T-helper 1 cell treated with Interleukin-12 subunit alpha and Interleukin-12 subunit beta and Interleukin-4 antibody, amounts not matched to agents 30 μg/mL and 1 μg/mL, for 36 hours (primary cell): ENCODE measurements around the gene HCST.

Experiments used
- H3K27ac Mint-ChIP-seq: one replicate; pipeline ENCODE4 v1.8.0; 2021; ENCODE audit warnings: mild to moderate bottlenecking, mixed read lengths
- H3K27me3 Mint-ChIP-seq: one replicate; pipeline ENCODE4 v1.8.0; 2021; ENCODE audit warnings: low read depth, mixed read lengths
- H3K36me3 Mint-ChIP-seq: one replicate; pipeline ENCODE4 v1.8.0; 2021; ENCODE audit warnings: low read depth, mixed read lengths
- H3K4me1 Mint-ChIP-seq: one replicate; pipeline ENCODE4 v1.8.0; 2021; ENCODE audit warnings: low read depth, mixed read lengths
- H3K4me3 Mint-ChIP-seq: one replicate; pipeline ENCODE4 v1.8.0; 2021; ENCODE audit warnings: mild to moderate bottlenecking, moderate library complexity, mixed read lengths
- H3K9me3 Mint-ChIP-seq: one replicate; pipeline ENCODE4 v1.8.0; 2021; ENCODE audit warnings: mixed read lengths

The HCST gene

GRCh38 chr19:35901854-35902661 lies at the start of gene HCST:
HCST (plus strand) TSS chr19:35902529; CDS start chr19:35902594, 65 bp downstream.
- Mint-ChIP-seq H3K27me3 (no peaks in the 10 kb centered on the region), H3K9me3 (no peaks in the 10 kb centered on the region), H3K36me3 (peaks cover 17% of the 10 kb centered on the region), H3K27ac (peak within 1 kb of the TSS; percentile 96), H3K4me1 (peaks cover 44% of the 10 kb centered on the region), H3K4me3 (peak within 1 kb of the TSS; percentile 98)

DNA sequence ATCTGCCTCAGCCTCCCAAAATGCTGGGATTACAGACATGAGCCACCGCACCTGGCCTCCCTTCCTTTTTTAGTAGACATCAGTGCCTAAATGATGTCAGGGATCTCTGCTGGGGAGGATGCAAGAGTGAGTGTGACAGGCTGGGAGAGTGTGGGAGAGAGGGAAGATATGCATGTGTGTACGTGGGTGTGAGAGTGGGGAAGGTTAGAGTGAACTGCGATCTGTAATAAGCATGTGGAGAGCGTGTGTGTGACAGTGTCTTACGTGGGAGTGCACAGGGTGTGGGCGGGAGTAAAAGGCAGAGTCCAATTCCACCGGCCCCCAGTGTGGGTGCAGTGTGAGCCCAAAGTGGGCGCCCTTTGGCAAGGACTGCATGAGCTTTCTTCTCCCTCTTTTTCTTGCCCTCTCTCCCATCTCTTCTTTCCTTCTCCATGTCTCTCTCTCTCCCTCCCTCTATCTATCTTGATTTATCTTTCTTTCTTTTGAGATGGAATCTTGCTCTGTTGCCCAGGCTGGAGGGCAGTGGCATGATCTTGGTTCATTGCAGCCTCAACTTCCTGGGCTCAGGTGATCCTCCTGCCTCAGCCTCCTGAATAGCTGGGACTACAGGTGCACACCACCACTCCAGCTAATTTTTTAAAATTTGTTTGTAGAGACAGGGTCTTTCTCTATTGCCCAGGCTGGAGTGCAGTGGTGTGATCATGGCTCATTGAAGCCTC lies 49.1 kb upstream of the HCST start:
- Mint-ChIP-seq H3K27ac (no peak overlapping the region), H3K27me3 (peaks cover 59% of the 10 kb centered on the region), H3K9me3 (no peaks in the 10 kb centered on the region), H3K36me3 (no peaks in the 10 kb centered on the region), H3K4me3 (no peak overlapping the region), H3K4me1 (peaks cover 8% of the 10 kb centered on the region)

GRCh38 chr19:35856546-35857149 lies 45.7 kb upstream of the HCST start, which contains the start of gene KIRREL2:
KIRREL2 (plus strand) TSS chr19:35856911; CDS start chr19:35857120, 209 bp downstream.
- Mint-ChIP-seq H3K9me3 (no peaks in the 10 kb centered on the region), H3K4me1 (peaks cover 11% of the 10 kb centered on the region), H3K4me3 (peak within 1 kb of the TSS; percentile 88), H3K27me3 (peaks cover 73% of the 10 kb centered on the region), H3K27ac (no peak within 1 kb of the TSS), H3K36me3 (peaks cover 3% of the 10 kb centered on the region)

- H3K27me3 Mint-ChIP-seq = peaks cover 69% of the 10 kb centered on the region
- no peak overlapping the region for H3K4me3 Mint-ChIP-seq
- peaks cover 3% of the 10 kb centered on the region for H3K36me3 Mint-ChIP-seq
- no peak overlapping the region for H3K27ac Mint-ChIP-seq
- H3K9me3 Mint-ChIP-seq = no peaks in the 10 kb centered on the region
- H3K4me1 Mint-ChIP-seq = peaks cover 11% of the 10 kb centered on the region
Measured at GRCh38 chr19:35858311-35858710, 44.0 kb upstream of the HCST start.

DNA sequence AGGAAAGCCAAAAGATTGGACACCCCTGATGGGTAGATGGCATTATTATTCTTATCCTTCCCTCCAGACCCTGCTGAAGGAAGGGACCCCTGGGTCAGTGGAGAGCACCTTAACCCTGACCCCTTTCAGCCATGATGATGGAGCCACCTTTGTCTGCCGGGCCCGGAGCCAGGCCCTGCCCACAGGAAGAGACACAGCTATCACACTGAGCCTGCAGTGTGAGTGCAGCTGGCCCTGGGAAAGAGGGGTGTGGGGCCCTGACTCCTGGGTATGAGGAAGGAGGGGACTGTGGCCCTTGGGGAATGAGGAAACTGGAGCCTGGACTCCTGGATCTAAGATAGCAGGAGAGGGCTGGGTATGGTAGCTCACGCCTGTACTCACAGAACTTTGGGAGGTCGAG lies 42.9 kb upstream of the HCST start:
- Mint-ChIP-seq H3K4me1 (peaks cover 11% of the 10 kb centered on the region), H3K9me3 (no peaks in the 10 kb centered on the region), H3K27ac (no peak overlapping the region), H3K27me3 (peaks cover 66% of the 10 kb centered on the region), H3K4me3 (no peak overlapping the region), H3K36me3 (peaks cover 3% of the 10 kb centered on the region)

- Mint-ChIP-seq H3K9me3 (no peaks in the 10 kb centered on the region), H3K27ac (no peak overlapping the region), H3K4me1 (peaks cover 11% of the 10 kb centered on the region), H3K4me3 (no peak overlapping the region), H3K36me3 (peaks cover 3% of the 10 kb centered on the region), H3K27me3 (peaks cover 56% of the 10 kb centered on the region)
Measured at GRCh38 chr19:35860436-35860817, 41.9 kb upstream of the HCST start.

- H3K36me3 Mint-ChIP-seq = peaks cover 3% of the 10 kb centered on the region
- H3K4me3 Mint-ChIP-seq = no peak overlapping the region
- H3K27me3 Mint-ChIP-seq = peaks cover 52% of the 10 kb centered on the region
- H3K9me3 Mint-ChIP-seq = no peaks in the 10 kb centered on the region
- H3K4me1 Mint-ChIP-seq = peaks cover 9% of the 10 kb centered on the region
- no peak overlapping the region for H3K27ac Mint-ChIP-seq
Measured at GRCh38 chr19:35860818-35861639, 41.3 kb upstream of the HCST start.

- peaks cover 56% of the 10 kb centered on the region for H3K27me3 Mint-ChIP-seq
- H3K36me3 Mint-ChIP-seq = peaks cover 3% of the 10 kb centered on the region
- H3K4me1 Mint-ChIP-seq = peaks cover 9% of the 10 kb centered on the region
- H3K9me3 Mint-ChIP-seq = no peaks in the 10 kb centered on the region
- no peak overlapping the region for H3K27ac Mint-ChIP-seq
- H3K4me3 Mint-ChIP-seq = no peak overlapping the region
Measured at GRCh38 chr19:35861640-35862160, 40.6 kb upstream of the HCST start.

DNA sequence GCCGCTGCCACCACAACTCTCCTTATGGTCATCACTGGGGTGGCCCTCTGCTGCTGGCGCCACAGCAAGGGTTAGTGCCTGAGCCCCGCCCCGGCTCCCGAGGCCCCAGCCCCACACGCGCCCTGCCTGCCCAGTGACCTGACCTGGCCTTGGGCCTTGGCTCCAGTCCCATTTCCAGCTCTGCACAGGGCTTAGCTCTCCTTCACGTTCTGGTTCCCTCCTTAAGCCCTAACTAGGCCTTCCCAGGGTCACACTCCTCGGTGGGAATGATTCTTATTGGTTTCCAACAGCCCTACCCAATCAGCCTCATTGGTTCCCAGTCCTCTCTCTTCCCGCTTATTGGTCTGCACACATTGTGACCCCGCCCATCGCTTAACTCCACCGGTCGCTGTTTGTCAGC lies 39.8 kb upstream of the HCST start:
- H3K4me3 Mint-ChIP-seq = no peak overlapping the region
- H3K4me1 Mint-ChIP-seq = peaks cover 6% of the 10 kb centered on the region
- H3K27me3 Mint-ChIP-seq = peaks cover 57% of the 10 kb centered on the region
- H3K27ac Mint-ChIP-seq = no peak overlapping the region
- peaks cover 3% of the 10 kb centered on the region for H3K36me3 Mint-ChIP-seq
- no peaks in the 10 kb centered on the region for H3K9me3 Mint-ChIP-seq

GRCh38 chr19:35863018-35863417 lies 39.3 kb upstream of the HCST start:
- H3K4me1 Mint-ChIP-seq = peaks cover 5% of the 10 kb centered on the region

DNA sequence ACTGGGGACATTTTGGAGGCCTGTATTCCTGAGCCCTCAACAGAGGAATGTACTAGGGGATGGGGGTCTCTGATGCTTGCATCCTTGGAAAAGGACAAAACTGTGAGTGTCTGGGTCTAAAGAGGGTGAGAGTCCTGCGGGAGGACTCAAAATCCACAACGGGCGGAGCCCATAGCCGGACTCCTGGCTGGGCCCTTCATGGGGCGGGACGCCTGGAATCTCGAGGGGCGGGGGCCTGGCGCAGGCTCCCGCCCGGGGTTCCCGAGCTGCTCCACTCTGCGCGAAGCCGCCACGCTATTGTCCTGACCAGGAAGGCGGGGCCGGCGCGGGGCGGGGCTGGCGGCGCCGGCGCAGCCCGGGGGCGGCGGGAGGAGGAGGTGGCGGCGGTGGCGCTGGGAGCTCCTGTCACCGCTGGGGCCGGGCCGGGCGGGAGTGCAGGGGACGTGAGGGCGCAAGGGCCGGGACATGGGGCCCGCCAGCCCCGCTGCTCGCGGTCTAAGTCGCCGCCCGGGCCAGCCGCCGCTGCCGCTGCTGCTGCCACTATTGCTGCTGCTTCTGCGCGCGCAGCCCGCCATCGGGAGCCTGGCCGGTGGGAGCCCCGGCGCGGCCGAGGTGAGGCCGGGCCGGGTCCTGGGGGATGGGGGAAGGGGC lies 34.0 kb upstream of the HCST start, which contains the start of gene APLP1:
TSS of gene APLP1 (plus strand) at position 403 of the 651 bp plus-strand sequence. CDS start at position 466, 63 bp downstream.
- Mint-ChIP-seq H3K27ac (no peak within 1 kb of the TSS), H3K27me3 (peaks cover 27% of the 10 kb centered on the region), H3K4me3 (peak within 1 kb of the TSS; percentile 70), H3K9me3 (no peaks in the 10 kb centered on the region), H3K36me3 (no peaks in the 10 kb centered on the region), H3K4me1 (peaks cover 13% of the 10 kb centered on the region)

More at GRCh38 chr19:35863018-35863417, 39.3 kb upstream of the HCST start:
- H3K36me3 Mint-ChIP-seq = peaks cover 3% of the 10 kb centered on the region
- peaks cover 59% of the 10 kb centered on the region for H3K27me3 Mint-ChIP-seq
- no peak overlapping the region for H3K27ac Mint-ChIP-seq
- H3K4me3 Mint-ChIP-seq = no peak overlapping the region
- H3K9me3 Mint-ChIP-seq = no peaks in the 10 kb centered on the region

DNA sequence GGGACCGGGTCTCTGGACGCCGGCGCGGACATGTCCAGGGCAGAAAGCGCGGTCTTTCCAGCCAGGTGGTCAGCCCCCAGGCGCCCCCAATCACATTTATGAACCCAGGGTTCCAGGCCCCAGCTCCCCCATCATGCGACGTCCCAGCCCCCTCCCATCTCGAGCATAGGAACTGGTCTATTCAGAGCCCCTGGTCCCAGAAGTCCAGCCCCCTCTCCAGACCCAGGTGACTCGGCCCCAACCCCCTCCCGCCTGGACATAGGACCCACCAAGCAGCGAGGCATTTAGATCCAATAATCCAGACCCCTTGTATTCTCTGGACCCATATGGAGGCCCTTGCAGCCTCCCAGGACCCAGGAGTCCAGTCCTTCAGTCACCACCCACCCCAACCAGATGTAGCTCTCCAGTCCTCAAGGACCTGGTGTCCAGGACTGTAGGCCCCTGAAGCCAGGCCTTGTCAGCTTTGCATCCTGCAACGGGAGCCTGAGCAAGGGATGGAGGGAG lies 33.5 kb upstream of the HCST start:
- Mint-ChIP-seq H3K4me3 (peak overlapping the region; percentile 70), H3K36me3 (no peaks in the 10 kb centered on the region), H3K27ac (no peak overlapping the region), H3K27me3 (peaks cover 27% of the 10 kb centered on the region), H3K9me3 (no peaks in the 10 kb centered on the region), H3K4me1 (peaks cover 13% of the 10 kb centered on the region)
